Hematopoietic multipotent progenitor cell treated with erythropoietin and hydrocortisone succinate and interleukin-3 and kit ligand, for 8 days (in vitro differentiated cells): ENCODE measurements around the gene ROBO1.
"Not testable (repeated sequence)": the region's sequence is repeated elsewhere in the genome, so short reads cannot be mapped to it uniquely, and the experiment has no call there.

Source experiments
- DNase-seq: peaks from one replicate; pipeline ENCODE4 v3.0.0-alpha.2; 2015

The ROBO1 gene

DNA sequence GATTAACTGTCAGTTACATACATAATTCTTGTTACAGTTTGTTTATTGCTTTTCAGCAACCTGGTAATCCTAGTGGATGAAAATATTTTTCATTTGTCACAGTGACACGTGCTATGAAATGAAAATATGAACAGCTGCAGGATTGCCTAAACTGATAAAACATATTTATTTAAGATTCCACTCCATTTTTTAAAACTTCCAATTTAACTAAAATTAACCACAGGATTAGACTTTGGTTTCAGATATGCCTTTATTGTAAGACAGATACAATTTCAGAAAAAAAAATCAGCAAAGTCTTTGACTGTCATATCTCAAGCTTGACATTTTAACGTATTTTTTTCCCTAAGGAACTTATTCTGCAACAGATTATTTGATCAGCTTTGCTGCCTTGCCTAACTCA is 550.7 kb downstream of the ROBO1 start:
- no peak for DNase-seq

DNA sequence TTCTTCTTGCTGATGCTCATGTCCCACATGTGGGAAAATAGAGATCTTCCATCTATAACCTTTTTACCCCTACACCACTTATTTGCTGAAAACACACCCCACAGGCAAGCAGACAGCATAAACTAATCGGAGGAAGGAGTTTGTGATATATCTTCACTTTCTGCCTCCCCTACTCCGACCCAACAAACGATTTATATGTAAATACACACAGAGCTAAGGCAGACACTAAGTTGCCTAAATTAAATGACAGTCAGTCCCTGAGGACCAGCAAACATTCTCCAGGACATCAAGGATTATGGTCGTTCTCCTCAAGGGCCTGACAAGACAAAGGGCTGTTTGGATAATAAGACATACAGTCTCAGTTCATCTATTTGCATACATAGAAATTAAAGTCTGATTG is 552.5 kb downstream of the ROBO1 start:
- DNase-seq: no peak

DNA sequence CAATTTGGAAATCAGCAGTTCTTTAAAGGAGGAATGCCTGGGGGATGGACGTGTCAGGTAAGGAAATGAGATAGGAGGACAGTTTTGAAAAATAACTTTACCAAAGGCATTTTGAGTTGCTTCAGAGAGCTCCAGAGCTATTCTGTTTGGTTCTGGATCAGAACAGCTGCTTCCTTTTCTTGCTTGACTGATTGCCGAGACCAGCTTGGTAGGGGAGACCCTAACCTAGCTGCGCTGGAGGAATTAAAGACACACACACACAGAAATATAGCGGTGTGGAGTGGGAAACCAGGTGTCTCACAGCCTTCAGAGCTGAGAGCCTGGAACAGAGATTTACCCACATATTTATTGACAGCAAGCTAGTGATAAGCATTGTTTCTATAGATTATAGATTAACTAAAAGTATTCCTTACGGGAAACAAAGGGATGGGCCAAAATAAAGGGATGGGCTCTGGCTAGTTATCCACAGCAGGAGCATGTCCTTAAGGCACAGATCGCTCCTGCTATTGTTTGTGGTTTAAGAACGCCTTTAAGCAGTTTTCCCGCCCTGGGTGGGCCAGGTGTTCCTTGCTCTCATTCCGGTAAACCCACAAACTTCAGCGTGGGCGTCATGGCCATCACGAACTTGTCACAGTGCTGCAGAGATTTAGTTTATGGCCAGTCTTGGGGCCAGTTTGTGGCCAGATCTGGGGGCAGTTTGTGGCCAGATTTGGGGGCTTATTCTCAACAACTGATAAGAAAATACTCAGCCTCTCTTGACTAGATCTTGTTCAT is 556.0 kb downstream of the ROBO1 start:
- no peak for DNase-seq

DNA sequence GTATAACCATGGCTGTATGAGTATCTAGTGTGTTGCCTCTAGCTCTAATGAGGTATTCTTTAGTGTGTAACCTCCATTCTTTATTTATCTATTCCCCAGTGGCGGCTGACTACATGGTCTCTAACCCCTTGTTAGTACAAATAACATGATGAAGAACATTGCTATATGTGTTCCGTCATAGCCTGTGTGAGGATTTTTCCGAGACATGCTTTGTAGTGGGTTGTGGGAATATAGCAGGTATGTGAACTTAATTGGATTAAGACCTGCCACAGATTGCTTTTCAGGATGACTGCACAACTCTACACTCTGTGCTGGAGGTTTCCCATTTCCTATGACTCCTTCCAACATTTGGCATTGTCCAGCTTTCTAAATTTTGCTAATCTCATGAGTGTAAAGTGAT is 563.4 kb downstream of the ROBO1 start:
- no peak for DNase-seq

DNA sequence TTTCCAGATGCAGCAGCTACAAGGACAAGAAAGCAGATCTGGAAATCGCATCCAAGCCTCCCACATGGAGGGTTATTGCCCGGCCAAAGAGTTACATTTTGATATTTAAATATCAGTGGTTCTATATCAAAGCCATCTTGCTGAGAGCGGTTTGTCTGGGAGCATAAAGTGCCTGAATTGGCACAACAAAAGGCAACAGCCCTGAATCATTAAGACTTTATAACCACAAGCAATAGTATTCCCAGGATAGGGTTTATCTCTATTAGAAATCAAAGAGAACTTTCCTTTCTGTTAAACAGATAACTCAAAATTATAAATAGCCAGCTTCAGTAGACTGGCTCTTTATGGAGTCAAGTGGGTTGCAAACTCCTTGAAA is 564.7 kb downstream of the ROBO1 start:
- no peak for DNase-seq

DNA sequence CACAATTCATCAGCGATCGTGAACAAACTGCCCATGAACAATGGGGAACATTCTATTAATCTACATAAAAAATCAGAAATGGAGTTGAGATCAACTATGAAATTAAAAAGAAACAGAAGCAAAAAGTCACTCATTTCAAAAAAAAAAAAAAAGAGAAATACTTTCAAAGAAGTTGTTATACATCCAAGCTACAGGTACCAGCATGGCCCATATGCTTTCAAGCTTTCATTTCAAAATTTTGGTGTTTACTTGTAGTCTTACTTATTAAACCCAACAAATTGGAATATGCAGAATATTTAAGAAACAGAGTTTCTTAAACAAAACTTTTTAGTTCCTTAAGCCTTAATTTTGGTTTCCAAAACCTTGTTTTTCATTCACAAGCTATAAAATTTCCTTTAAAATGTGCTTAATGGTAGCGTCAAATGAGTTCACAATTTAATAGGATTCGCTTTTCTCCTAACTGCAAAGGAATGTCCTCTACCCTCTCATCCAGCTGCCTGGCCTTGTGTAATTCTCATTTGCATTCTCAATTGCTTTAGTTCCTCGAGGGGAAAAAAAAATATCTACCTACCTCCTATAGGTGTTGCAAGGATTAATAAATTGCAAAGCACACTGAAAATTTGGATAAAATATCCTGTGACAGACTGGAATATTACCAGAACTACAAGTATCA is 565.2 kb downstream of the ROBO1 start:
- DNase-seq: no peak

DNA sequence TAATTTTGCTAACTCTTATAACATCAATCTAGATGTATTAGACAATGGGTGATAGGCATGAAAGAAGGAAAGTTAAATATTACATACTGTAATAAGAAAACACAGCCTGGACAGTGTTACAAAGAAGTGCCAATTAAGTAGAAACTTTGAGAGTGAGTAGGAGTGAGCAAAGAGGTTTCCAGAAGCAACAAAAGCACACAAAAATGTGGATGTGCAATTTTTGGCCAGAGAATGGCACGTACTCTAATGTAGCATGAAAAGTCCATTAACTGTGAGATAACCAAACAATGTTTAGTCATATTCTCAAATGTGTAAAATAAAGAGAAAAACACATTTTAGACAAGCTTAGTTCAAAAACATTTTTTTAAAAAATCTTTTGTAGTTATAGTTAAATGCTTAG is 567.3 kb downstream of the ROBO1 start:
- DNase-seq: no peak

DNA sequence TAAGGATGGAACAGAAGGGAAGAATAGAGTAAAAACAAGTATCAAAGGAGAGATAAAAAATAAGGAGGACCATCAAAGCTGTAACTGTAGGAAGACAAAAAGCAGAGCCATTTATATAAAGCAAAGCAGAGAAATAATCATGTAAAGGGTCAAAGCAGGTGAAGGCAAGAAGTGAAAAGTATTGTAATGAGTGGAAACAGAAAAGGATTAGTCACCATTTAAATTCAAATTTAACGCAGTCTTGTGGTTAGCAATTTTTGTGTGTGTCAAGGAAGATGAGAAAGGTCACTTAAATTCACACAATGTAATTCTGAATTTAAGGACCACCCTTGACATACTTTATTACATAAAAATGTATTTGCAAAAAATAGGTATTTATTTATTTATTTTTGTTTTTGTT is 567.8 kb downstream of the ROBO1 start:
- no peak for DNase-seq

DNA sequence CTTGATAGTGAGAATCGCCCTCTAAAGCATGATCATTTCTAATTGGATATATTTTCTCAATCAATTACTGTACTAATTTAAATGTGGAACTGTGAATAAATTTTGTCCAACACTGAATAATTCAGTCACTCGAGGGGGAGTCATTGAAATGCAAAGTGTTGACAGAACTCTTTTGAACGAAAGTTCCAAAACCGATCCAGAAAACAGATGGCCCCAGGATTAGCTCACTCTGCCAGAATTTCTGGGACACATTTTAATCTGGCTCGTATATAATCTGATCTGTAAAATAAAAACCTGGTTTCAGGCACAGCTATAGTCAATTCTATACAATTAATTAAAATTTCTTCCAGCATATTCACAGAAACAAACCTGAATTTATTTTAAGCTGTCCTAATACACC is 580.4 kb downstream of the ROBO1 start:
- DNase-seq: no peak

DNA sequence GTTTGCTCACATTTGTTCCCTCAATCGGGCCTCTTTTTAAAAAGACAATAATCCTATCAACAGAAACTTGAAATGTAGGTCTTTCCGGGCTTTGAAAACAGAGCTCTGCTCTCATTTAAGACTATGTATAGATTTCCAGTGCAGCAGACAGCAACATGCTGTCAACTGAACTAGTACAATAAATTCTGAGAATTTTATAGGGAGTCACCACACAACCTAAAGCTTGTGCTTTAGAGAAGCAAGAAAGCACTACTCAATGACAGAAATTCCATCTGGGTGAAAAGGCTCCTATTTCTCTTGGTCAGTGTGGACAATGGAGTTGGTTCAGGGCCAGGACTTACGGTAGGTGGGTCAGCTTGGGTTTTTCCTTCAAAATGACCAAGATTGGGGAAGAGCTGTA is 583.5 kb downstream of the ROBO1 start:
- no peak for DNase-seq

DNA sequence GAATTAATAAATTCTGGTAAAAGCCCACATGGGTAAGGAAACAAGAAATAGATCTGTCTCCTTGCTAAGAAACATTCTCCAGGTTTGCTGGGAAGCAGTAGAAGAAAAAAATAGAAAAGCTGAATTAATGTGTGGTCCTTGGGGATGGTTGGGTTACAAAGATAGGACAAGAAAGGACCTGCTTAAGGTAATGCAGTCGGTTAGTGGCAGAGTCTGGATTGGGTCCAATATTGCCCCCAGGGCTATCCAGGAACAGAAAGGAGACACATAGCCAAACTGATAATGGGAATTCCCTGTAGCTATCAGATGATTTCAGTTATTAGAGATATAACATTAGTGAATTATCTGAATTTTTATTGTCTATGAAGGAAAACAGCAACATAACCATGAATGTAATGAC is 584.3 kb downstream of the ROBO1 start:
- DNase-seq: no peak

DNA sequence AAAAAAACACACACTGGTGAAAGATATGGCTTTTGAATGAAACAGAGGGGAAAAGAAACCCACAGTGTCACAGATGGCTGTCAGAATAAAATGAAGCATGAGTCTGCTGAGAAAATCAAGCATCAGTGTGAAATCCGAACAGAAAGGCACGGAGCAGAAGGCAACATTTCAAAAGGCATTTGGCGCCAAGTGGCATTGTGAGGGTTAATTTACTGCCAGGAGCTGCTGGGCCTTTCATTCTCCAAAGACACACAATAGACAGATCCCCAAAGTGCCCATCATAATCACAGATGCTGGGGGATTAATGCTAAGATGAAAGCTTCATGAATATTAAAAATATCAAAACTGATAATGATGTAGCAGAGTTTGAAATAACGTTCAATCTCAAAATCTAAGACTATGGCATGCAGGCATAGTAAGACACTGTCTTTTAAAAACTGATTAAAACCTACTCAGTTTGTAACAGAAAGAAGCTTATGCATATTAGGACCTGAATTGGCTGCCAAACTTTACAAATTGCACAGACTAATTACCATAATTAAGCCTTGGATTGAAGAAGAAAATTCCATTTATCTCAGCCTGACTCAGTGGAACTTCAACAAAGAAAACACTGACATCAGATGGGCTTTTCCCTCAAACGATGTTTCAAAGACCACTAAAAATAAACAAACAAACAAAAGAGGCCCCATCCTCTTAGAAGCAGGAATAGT is 589.2 kb downstream of the ROBO1 start:
- no peak for DNase-seq

DNA sequence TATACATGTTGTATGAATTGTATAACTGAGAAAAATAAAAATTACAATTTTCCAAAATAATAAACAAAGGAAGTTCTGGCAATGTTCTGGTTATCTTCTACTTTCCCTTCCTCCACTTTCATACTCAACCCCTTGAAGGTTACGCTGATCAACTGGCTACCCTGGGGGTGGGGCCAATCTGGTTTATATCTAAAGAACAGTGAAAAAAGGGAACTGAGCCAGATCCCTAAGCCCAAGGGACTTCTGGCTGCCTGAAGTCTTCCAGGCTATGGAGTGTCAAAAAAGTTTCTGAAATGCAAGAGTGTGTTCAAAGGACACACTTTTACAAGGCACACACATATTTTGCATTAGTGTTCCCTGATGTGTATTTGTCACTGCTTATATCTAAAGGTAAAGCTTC is 591.9 kb downstream of the ROBO1 start:
- DNase-seq: no peak

DNA sequence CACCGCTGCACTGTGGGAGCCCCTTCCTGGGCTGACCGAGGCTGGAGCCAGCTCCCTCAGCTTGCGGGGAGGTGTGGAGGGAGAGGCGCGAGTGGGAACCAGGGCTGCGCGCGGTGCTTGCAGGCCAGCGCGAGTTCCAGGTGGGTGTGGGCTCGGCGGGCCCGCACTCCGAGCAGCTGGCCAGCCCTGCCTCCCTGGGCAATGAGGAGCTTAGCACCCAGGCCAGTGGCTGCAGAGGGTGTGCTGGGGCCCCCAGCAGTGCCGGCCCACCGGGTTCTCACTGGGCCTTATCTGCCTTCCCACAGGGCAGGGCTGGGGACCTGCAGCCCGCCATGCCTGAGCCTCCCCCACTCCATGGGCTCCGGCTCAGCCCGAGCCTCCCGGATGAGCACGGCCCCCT is 594.5 kb downstream of the ROBO1 start:
- DNase-seq: not testable (repeated sequence)

DNA sequence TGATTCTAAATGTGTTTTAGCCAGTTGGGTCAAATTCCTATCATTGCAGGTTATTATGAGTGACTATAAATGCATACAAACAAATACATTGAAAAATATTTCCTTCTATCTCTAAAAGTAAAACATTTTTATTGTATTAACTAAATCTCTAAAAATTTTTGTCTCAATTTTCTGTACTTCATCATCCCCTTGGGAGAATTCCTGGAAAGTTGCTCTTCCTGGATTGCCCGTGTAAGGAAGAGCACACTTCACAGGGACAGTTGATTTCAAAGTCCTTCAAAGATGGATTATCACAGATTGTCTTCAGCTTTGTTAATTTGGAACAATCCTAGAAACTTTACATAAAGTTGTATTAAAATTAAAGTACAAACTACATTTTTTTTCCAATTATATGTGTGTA is 595.6 kb downstream of the ROBO1 start:
- DNase-seq: no peak

DNA sequence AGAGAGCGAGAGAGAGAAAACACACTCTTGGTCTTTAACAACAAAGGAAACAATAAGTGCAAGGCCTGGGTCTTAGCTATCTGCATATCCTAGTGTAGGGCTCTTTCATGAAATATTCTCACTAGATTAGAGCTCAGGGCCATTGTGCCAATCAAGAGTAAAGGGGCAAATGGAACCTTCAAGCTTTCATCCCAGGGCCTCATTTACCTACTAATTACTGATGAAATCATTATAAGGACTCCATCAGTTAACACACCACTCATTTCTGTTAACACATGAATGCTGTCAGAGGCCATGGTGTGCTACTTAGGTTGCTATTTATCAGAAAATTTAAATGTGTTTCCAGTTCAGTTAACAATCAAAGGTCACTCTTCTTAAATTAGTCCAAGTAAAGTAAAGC is 597.8 kb downstream of the ROBO1 start:
- no peak for DNase-seq

DNA sequence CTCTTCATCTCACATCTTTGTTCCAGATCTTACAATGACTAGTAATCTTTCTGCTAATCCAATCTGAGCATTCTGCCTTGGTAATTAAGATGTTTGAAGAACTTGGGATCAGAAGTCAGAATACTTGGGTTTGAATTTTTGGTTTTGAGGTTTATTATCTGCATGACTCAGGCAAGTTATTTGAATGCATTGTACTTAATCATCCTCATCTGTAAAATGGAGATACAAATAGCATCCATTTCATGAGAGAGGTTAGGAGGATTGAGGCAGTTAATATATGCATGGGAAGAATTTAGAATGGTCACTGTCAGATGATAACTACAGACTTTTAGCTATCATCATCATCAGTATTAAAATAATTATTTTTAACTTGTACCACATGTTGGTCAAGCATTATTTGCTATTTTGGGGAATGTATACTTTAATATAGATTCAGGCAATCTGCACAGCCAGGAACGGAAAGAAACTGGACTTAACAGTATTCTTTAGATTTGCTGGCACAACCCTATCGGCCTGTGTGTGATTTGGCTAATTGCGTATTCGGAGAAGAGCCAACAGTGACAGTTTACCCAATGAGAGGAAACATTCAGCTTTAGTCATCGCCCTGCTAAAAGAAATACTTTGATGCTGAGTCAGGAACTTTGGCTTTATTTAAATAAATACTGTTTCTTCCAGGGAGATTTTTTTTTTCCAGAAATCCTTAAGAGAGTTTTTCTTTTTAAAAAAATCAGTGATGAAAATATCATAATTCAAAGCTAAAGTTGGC is 600.0 kb downstream of the ROBO1 start:
- DNase-seq: no peak

DNA sequence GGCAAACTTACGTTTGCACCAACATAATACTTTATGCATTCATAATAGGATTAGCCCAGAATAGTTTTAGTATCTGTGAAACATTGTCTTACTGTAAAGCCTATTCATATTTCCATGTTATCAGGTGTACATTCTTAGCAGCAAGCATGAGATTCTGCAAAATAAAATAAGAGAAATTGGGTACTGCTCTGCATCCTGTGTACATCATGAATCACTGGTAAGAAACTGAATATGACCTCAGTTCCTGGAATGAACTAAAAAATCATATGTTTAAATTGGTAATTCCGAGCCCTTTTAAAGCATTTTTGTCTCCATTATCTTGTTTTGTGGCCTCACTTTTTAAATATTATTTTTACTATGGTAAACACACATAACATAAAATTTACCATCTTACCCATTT is 605.1 kb downstream of the ROBO1 start:
- DNase-seq: no peak

DNA sequence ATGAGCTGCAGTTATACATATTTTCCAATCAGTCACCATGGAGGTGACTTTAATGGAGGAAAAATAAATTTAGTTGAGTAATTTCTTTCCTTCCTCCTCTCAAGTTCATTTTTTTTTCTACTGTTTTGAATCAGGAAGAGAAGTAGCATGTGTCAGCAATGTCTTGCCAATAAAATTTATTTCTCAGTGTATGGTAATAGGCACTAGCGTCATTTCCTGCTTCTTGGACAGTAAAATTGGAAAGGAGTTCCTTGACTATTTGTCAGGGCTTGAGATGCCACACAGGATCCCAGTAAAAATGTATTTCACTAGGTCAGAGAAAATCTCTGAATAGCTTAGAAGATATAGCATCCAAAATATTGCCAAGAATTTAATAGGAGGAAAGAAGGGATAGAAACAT is 605.9 kb downstream of the ROBO1 start:
- no peak for DNase-seq

DNA sequence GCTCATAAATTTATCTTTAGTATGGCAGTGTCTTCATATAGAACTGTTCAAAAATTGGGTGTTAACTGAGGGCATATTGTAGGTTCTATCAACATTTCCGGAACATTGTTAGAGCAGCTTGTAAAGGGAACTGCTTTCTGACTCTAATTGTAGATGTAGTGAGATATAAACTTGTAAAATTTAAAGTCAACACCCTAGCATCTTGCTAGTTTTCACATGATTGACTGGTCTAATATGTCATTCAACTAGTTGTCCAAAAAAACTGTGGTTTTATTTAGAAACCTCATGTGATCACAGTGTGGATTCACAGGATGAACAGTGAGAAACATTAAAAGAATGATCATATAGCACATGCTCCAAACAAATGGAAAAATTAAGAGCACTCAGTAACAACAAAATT is 607.4 kb downstream of the ROBO1 start:
- DNase-seq: no peak

DNA sequence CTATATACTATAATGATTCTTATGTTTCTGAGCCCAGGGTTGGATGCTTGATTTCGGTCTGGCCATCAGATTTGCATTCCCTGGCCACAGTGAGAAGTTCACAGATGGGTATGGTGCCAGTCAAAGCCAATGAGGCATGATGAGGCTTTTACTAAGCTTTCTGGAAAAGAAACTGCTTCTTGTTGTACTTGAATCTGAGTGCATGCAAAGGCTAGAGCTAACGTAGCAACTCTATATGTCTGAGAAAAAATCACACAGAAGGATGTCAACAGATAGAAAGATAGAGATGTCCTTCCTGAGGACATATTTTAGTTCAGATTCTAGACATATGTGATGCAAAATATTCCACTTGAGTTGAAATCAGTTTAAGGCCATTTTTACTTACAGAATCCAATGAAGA is 608.1 kb downstream of the ROBO1 start:
- DNase-seq: no peak

DNA sequence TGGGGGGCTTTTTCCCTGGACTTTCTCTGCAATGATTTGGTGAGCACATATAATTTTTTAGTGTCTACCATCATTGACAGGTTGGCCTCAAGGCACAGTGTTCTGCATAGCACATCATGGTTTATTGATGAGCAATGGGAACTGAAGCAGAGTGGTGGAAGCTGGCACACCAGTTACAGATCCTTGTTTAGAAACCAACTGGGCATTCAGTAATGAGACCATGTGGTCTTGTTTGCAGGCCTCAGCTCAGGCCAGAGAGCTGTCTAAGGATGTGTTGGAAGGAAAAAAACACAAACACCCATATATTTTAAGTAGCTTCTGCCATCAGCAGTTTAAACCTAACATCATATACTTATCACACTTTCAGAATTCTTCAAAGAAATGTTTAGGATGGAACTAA is 610.6 kb downstream of the ROBO1 start:
- DNase-seq: no peak

DNA sequence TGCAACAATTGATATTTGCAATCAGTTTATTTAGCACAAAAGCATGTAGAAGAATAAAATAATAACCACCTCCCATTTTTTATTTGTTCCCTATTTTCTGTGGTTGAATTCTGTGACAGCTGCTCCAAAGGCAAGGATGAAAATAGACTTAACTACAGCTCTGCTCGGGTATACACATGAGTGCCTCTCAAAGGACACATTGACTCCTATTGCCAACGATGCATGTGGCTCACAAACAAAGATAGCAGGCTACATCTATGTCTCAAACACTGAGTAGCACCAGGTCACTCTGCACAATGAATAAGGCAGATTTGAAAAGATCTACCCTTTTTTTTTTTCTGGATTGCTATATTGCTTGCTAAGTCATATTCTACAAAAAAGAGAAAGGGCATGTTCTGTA is 612.9 kb downstream of the ROBO1 start:
- DNase-seq: no peak

DNA sequence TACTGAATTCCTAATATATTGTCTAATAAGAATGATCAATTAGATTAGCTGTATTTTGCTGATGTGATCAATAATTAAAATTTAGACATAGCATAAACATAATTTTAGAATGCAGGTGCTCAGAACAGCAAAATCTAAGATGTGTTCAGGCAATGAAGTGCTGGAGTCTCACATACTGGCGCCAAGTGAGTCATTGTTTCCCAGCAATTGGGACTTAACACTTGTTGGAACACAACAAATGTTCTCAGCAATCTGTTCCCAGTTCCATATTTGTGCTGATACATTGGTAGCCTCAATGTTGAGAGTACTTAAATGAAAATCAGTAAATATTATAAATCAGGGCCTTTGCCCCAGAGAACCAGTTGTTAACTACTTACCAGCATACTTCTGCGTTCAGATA is 619.0 kb downstream of the ROBO1 start:
- no peak for DNase-seq
